Osteocyte (in vitro differentiated cells): ENCODE measurements around the gene AFF3. TPM values are rescaled to one million over a fixed set of nuclear protein-coding genes. Genes with fewer than 3 reads are reported as not detected.

Experiments used
- DNase-seq: peaks from one replicate; pipeline ENCODE4 v3.0.0; 2021; ENCODE audit warnings: mixed read lengths; ENCODE audit not compliant: unreplicated experiment; ENCODE audit errors: extremely low spot score
- H3K27ac Mint-ChIP-seq: one replicate; pipeline ENCODE4 v1.8.0; 2021; ENCODE audit warnings: mild to moderate bottlenecking, mixed read lengths; ENCODE audit not compliant: unreplicated experiment
- H3K27me3 Mint-ChIP-seq: one replicate; pipeline ENCODE4 v1.8.0; 2021; ENCODE audit warnings: mixed read lengths; ENCODE audit not compliant: unreplicated experiment
- H3K36me3 Mint-ChIP-seq: one replicate; pipeline ENCODE4 v1.8.0; 2021; ENCODE audit warnings: mixed read lengths; ENCODE audit not compliant: unreplicated experiment
- H3K4me1 Mint-ChIP-seq: one replicate; pipeline ENCODE4 v1.8.0; 2021; ENCODE audit warnings: mixed read lengths; ENCODE audit not compliant: unreplicated experiment
- H3K4me3 Mint-ChIP-seq: one replicate; pipeline ENCODE4 v1.8.0; 2021; ENCODE audit warnings: mild to moderate bottlenecking, moderate library complexity, mixed read lengths; ENCODE audit not compliant: unreplicated experiment
- H3K9me3 Mint-ChIP-seq: one replicate; pipeline ENCODE4 v1.8.0; 2021; ENCODE audit warnings: mixed read lengths; ENCODE audit not compliant: unreplicated experiment
- total RNA-seq: library from RNA; stranded (reverse); gene quantifications from 2 replicates; pipeline ENCODE4 v1.2.1, GENCODE V29; 2021
- TF ChIP-seq, protein P1 (sequence below): fragments of 200-600 bp; sonication (generic); IDR thresholded peaks from 2 replicates; pipeline ENCODE4 v1.5.0; 2021; ENCODE audit warnings: antibody characterized with exemption, mild to moderate bottlenecking, moderate library complexity

Gene AFF3
- total RNA-seq, 1 donor from 2014 or later, result 248 TPM

DNA sequence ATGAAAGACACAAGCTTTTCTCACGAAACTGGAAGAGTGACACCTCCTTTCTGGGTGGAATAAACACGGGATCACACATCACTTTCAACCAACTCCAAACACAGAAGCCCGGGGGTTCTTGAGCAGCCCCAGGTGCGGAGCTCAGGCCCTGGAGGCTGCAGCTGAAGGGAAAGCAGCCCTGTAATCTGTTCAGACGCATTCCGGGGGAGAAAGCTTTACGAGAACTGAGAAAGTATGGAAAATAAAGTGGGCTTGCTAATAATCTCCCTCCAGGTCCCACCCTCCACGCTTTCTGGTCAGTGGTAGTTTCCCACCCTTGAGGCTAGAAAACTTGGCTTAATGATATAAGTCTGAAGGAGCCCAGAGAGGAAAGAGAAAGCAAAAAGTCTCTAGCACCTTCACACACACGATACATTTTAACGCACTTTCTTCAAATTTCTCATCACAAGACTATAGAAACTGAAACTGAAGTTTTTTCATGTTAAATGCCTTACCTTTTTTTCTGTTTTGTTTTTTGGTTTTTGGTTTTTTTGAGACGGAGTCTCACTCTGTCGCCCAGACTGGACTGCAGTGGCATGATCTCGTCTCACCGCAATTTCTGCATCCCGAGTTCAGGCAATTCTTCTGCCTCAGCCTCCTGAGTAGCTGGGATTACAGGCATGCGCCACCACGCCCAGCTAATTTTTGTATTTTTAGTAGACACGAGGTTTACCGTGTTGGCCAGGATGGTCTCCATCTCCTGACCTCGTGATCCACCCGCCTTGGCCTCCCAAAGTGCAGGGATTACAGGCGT lies 141.3 kb downstream of the AFF3 start:
- Mint-ChIP-seq H3K4me1 (peaks cover 40% of the 10 kb centered on the region), H3K27ac (peak overlapping the region; percentile 21), H3K4me3 (no peak overlapping the region), H3K9me3 (no peaks in the 10 kb centered on the region), H3K27me3 (no peaks in the 10 kb centered on the region), H3K36me3 (peaks cover 30% of the 10 kb centered on the region)
- TF ChIP-seq, protein P1, sequence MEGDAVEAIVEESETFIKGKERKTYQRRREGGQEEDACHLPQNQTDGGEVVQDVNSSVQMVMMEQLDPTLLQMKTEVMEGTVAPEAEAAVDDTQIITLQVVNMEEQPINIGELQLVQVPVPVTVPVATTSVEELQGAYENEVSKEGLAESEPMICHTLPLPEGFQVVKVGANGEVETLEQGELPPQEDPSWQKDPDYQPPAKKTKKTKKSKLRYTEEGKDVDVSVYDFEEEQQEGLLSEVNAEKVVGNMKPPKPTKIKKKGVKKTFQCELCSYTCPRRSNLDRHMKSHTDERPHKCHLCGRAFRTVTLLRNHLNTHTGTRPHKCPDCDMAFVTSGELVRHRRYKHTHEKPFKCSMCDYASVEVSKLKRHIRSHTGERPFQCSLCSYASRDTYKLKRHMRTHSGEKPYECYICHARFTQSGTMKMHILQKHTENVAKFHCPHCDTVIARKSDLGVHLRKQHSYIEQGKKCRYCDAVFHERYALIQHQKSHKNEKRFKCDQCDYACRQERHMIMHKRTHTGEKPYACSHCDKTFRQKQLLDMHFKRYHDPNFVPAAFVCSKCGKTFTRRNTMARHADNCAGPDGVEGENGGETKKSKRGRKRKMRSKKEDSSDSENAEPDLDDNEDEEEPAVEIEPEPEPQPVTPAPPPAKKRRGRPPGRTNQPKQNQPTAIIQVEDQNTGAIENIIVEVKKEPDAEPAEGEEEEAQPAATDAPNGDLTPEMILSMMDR, result no peak
- DNase-seq, result no peak

DNA sequence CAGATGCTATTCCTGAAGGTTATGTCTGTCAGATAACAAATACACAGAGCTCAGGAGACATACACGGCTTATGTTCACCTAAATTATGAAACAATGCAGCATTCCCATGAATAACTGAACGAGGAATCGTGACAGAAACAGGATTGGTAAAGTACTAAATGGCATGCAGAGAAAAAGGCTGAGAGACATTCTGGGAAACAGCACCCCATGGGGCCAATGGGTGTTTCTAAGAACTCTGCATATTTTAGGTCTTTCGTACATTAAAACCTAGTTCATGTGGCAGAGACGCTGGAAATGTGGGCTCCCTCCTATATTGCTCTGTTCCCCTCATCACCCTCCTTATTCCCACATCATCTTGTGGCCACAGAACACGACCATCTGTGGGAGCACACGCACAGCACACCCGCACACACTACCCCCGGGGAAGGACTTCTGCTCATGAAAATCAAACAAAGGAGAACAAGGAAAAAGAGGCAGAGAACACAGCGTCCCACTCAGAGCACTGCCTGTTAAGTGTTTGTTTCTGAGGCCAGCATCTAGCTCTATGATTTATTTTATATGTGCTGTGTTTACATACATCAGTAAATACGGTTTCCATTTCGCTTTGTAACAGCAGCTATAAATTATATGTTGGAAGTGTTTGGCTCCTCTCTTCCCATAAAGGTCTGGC lies 143.6 kb downstream of the AFF3 start:
- no peak overlapping the region for H3K4me3 Mint-ChIP-seq
- DNase-seq, result no peak
- peaks cover 20% of the 10 kb centered on the region for H3K4me1 Mint-ChIP-seq
- H3K27ac Mint-ChIP-seq, result no peak overlapping the region
- peaks cover 25% of the 10 kb centered on the region for H3K36me3 Mint-ChIP-seq
- TF ChIP-seq, protein P1, result no peak
- no peaks in the 10 kb centered on the region for H3K9me3 Mint-ChIP-seq
- no peaks in the 10 kb centered on the region for H3K27me3 Mint-ChIP-seq

DNA sequence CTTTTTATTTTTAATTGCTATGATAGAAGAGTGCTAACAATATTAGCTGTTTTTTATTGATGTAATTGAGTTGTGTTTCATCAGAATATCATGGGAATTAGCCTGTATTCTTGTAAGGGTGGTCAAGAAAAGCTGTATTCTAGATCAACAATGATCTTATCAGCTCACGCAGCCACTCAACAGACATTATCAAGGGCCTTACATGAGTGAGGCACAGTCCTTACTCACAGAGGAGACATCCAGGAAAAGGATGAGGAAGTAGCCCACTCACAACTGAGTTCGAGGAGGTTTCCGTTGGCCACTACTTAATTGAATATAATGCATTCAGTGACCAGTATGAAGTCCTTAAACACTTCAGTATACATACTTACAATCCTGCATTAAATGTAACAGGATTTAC lies 152.5 kb downstream of the AFF3 start:
- Mint-ChIP-seq H3K4me3 (no peak overlapping the region), H3K9me3 (no peaks in the 10 kb centered on the region), H3K27me3 (no peaks in the 10 kb centered on the region), H3K27ac (no peak overlapping the region), H3K4me1 (peaks cover 30% of the 10 kb centered on the region), H3K36me3 (peaks cover 63% of the 10 kb centered on the region)
- TF ChIP-seq, protein P1, result no peak
- DNase-seq, result no peak

DNA sequence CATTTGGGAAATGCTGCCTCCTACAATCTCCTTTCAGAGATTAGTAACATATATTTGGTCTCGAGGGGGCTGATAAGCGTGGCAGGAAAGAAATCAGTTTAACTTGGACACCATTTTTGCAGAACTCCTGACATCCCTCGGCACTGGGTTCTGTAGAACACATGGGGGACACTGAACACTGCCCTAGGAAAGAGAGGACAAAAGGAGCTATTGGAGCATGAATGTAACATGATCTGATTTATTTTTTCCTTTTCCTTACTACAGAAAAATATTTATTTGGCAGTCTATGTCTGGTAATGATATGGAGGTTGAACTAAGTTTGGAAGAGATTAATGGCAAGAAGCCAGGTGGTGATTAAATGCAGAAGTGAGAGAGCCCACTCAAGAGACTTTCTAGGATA lies 153.8 kb downstream of the AFF3 start:
- TF ChIP-seq, protein P1, result no peak
- no peaks in the 10 kb centered on the region for H3K9me3 Mint-ChIP-seq
- no peak overlapping the region for H3K4me3 Mint-ChIP-seq
- peaks cover 42% of the 10 kb centered on the region for H3K4me1 Mint-ChIP-seq
- H3K27ac Mint-ChIP-seq, result no peak overlapping the region
- no peak for DNase-seq
- peaks cover 56% of the 10 kb centered on the region for H3K36me3 Mint-ChIP-seq
- H3K27me3 Mint-ChIP-seq, result no peaks in the 10 kb centered on the region

DNA sequence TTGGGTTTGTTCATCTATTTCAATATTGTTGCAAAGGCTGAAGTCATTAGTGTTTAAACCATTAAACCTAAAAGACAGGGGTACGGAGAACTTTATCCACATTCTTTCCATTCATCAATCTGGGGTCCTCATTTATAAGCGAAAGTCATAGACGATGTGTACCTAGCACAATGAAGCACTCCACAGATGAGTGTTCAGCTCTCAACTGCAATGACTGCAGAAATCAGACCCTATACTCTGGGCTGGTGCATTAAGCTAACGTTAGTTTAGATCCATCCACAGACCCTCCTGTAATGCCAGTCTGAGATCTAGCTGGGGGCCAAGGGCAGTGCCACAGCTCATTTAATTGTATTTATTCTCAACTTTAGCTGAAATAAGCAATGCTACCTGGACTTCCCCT lies 155.2 kb downstream of the AFF3 start:
- Mint-ChIP-seq H3K9me3 (no peaks in the 10 kb centered on the region), H3K27me3 (no peaks in the 10 kb centered on the region)

More for the DNA sequence above, 155.2 kb downstream of the AFF3 start:
- Mint-ChIP-seq H3K27ac (no peak overlapping the region), H3K4me3 (no peak overlapping the region), H3K4me1 (peaks cover 52% of the 10 kb centered on the region), H3K36me3 (peaks cover 58% of the 10 kb centered on the region)
- DNase-seq, result no peak
- TF ChIP-seq, protein P1, result no peak
